HG03469 (cell line): ENCODE data around the gene CTSE.

ENCODE experiments used
- ATAC-seq: cut with Tn5 transposase; IDR thresholded peaks from one replicate; pipeline ENCODE4 v1.9.1; 2021; ENCODE audit warnings: mild to moderate bottlenecking, moderate library complexity, moderate number of reproducible peaks; ENCODE audit not compliant: unreplicated experiment

The CTSE gene

DNA sequence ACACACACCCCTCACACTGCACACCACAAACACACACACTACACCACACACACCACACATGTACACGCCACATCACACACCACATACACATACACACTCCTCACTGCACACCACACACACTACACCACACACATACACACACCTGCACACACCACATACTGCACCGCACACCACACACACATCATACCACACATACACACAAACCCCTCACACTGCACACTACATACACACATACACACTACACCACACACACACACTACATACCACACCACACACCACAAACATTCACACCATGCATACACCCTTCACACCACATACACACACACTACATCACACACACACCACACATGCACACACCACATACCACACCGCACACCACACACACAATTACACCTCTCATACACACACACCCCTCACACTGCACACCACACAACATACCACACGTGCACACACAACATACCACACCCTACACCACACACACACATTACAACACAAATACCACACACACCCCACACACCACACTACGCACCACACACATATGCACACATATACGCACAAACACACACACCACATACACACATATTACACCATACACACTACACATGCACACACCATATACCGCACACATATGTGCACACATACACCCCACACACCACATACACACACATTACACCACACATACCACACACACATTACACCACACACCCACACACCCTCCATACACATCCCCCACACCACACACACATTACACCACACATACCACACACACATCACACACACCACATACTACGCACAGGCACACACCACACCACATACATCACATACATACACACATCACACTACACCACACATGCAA lies 50.1 kb downstream of the CTSE start:
- no peak for ATAC-seq

DNA sequence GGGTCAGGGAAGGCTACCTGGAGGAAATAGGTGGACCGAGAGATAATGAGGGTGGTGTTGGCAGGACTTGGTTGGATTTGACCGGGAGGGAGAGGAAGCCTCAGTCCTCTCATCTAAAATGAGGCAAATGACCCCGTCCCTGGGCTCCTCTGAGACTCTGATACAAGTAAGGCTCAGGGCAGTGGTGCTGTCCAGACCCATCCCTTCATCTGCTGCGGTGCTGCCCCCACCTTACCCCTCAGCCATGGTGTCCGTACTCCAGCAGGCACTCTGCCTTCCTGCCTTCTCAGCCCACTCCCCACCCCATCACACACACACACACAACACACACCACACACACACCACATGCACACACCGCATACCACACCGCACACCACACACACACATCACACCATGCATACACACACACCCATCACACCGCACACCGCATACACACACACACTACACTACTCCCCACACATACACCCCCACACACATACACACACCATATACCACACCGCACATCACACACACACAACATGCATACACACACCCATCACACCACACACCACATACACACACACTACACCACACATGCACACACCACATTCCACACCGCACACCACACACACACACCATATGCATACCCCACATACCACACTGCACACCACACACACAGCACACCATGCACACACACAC lies 51.1 kb downstream of the CTSE start:
- ATAC-seq: no peak

DNA sequence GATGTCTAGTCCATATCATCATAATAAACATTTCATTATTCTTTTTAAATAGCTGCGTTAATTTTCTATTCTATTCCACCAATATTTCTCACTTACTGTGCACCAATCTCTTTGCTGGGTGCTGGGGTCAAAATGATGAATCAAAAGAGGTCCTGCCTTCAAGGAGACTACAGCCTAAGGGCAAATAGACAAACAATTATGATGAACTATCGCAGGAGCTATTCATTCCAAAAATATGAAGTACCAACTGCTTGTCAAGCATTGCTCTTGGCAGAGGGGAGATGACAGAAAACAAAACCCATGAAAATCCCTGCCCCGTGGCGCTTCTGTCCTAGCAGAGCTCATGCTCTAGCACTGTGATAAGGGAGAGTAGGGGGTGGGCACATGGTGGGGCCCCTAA lies 51.6 kb downstream of the CTSE start:
- ATAC-seq: no peak

DNA sequence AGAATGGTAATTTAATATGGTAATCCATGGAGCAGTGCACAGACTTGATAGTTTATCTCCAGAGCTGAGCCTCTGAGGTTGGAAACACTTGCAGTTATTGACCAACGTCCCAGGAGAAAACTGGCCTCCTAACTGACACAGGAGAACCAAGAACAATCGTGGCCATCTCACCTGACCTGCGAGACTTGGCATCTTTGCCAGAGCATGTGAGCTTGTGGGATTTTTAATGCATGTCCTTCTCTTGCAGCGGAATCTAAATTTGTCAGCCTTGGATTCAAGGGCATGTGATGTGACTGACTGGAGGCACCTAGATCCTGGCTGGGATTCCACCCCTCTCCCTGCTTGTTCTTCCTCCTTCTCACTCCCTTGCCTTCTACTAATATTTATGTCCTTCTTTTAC lies 52.6 kb downstream of the CTSE start:
- ATAC-seq: no peak

DNA sequence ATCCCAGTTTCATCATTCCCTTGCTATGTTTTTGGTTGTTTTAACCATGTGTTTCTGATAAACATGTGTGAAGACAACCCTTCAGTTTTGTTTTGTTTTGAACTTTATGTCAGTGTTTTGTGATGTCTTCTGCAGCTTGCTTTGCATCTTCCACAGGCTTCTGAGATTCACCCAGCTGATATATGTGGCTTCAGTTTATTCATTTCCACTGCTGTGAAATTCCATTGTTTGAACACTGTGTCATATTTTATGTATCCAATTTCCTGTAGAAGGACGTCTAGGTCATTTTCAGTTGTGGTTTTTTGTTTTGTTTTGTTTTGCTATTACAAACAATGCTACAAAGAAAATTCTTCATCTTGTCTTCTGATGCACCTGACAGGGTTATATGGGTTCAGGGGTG lies 53.2 kb downstream of the CTSE start:
- ATAC-seq: no peak

DNA sequence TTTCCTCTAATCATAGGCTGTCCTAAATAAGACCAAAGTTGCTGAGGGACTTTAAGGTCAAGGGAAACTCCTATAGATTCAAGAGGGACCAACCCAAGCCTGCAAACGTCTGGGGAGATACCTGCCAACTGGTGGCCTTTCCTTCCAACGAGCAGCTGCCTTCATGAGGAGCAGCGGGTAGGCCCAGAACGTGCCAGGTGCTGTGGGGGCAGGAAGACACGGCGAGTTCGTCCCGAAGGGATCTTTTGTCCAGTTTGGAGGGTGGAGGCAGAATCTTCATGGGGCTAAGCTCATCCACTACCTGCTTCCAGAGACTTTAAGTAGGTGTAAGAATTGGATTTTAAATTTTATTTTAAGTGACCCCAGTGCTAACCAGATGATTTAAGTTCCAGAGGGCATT lies 54.5 kb downstream of the CTSE start:
- no peak for ATAC-seq

DNA sequence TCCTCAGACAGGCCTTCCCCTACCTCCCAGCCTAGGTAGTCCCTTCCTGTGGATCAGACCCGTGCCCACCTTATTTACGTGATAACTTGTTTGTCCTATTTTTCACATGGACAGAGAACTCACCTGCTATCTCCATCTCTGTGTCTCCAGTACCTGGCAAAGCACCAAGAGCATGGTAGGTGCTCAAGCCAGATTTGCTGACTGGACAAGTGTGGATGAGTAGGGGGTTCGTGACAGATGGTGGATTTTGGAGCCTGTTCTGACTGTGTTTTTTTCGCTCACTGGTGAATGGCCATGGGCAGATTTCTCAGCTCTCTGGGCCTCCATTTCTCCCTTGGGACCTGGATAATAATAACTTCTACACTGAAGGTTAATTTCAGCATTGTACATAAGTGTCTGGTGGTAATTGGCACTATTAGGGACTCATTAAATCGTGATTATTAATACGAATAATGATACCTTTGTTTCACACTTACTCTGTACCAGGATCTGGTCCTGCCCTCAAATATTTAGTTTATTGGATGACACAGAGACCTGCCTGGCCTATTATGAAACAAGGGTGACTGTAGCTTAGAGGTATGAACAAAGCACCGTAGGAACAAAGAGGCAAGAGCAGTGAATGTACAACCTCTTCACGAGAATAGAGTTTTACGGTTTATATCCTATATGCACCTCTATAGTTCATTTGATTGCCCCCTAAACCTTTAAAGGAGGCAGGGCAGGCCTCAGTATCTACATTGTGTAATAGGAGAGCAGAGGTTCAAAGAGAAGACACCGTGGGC lies 56.0 kb downstream of the CTSE start:
- no peak for ATAC-seq

DNA sequence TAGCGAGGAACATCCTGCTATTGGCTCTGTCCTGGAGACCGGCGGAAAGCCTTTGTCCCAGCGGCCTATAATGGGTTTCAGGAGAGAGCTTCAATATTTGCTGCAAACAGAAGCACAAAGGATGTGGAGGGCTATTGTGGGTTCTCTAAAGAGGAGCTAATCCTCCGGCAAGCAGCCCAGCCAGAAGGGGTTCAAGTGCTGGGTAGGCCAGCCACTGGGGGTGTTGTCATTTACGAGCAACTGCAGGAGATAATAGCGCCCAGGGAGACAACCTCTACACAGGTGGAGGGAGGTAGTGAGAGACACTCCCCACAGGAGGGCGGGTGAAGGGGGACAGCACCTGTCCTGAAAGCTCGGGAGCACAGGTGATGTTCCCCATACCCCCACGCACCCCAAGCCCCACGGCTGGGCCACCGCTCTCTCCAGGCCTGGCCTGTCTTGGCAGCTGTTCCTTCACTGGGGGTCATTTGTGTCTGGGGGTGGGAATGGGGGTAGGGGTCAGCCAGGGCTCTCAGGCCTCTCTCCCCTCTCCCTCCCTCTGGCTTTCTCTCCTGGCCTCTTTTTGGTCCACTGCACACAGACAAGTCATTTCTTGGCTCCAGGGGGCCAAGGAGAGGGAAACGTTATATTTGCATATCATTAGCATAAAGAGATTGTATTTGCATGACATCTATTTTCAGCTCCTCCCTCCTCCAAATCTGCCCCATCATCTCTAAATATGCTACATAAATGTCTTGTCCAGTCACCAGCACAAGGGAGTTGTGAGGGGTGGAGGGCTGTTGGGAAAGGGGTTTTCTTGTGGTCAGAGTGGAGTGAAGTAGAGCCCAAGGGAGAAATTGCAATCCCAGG lies 58.4 kb downstream of the CTSE start:
- ATAC-seq: no peak

DNA sequence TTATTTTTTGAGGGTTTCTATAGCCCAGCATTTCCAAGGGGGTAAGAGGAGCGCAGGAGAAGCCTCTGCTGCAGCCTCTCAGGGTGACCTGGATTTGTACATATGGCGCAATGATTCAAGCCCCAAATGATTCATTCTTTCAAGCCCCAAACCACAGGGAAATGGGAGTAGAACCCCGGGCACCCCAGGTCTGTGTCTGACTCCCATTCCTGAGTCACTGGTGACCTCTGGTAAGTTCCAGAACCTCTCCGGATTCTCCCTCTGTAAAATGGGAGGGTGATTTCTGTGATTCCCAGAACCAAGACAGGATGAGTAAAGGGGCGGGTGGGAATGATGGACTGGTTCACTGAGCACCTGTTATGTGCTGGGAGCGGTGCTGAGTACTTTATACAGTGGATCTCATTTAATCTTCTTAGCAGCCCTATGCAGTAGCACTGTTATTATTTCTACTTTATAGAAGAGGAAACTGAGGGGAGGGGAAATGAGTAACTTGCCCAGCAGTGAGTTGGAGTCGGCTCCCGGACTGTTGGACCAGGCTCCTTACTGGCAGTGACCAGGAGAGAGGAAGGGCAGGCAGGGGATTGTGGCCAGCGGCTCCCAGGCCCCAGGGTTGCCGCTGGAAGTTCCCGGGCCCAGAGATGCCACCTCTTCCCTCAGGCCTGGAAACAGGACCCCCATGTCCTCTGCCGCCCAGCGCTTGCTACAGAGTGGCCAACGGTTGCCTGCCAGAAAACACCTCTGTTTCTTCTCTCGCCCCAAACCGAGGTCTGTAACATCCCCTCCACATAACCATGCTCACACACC lies 60.1 kb downstream of the CTSE start:
- ATAC-seq: no peak

DNA sequence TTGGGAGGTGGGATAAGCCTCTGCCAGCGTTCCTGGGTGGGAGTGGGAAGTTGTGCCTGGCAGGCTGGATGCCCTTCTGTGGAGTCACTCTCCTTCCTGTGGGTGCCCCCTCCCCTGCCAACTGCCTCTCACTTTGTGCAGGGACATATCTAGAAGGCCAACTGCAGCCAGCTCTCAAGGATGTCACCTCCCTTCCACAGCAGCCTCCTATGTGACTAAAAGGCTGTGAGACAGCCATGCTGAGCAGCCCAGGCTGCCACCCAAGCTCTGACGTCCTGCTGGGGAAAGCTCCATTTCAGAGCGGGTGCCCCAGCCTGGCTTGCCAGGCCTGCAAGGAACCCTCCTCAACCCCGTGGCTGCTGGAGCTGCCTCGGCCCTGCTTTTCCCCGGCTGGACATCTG lies 60.9 kb downstream of the CTSE start:
- ATAC-seq: no peak

DNA sequence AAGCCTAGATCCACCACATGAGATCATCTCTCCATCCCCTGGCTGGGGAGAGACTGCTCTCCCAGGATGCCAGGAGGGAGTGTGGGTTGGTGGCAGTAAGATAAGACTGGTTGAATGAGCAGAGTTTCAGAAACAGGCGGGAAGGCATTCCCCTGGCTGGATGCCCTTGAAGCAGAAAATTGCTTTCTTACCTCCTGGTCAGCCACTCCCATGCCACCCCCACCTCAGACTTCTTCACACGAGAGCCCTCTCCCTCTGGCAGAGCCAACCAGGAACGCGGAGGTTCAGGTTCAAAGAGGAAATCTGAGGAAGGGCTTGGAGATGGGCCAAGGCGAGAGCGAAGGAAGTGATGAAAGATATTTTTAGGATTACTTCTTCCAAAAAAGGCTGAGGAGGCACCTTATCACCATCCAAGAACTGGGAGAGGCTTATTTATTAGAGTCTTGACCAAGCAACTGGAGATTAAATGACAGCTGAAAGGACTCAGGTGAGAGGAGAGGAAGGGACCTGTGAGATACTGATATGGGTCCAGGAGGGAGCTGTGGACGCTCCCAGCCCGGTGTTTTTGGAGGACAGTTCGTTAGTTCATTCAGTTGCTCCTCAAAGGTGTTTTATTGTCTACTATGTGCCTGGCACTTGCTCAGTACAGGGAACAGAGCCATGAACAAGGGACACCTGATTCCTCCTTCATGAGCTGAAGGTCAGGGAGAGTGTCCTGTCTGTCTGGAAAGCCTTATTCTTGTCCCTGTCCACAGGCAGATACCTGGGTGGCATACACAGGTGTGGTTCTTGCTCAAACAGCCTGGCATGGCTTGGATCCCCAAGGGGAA lies 61.5 kb downstream of the CTSE start:
- no peak for ATAC-seq

DNA sequence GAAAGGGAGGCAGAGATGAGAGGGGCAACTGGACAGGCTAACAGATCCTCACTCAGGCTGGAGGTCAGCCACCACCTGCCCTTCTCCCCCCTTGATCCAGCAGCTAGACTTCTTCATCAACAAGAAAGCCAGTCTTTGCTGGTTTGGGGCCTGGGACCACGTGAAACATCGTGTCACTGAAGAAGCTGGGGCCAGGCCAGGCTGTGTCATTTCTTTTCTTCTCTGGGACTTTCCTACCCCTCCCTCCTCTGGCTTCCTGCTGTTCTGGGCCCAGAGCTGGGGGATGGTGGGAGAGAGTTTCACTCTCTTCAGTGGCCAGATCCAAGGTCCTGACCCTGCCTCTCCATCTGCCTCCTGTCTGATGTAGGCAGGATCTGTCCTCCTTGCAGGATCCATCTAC lies 62.3 kb downstream of the CTSE start:
- no peak for ATAC-seq

DNA sequence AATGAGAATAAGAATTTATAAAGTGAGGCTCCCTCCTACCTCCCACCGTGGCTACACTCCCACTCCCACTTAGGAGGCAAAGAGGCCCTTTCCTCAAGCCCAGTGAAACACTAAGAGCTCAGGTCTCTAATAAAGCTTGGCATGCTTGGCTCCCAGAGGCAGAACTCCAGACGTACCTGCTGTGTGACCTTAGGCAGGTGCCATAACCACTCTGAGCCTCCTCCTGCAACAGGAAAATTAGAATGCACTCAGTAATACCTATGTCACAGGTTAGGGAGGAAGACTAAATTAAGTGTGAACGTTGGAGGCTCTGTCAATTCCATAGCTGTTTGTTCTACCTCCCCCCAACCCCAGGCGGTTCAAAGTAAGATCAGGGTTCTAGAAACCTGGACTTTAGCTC lies 63.9 kb downstream of the CTSE start:
- ATAC-seq: no peak
